Measurements from ENCODE around the gene KIF20A. TPM values are rescaled to one million over a fixed set of nuclear protein-coding genes. Genes with fewer than 3 reads are reported as not detected.
A peak's percentile ranks its signal among the peaks of the same experiment; 100 is the strongest.

Gene KIF20A
- total RNA-seq (0.47 TPM in 1 of 2 replicates, not detected in the other), polyA plus RNA-seq (0.07 and 0.13 TPM in 2 replicates), polyA minus RNA-seq (0.29 TPM in 1 of 2 replicates, not detected in the other)
- 0.44 TPM for total RNA-seq (2013)

- Histone ChIP-seq H3K9me3 (ENCODE audit: control extremely low read depth in 1 of 3, control insufficient read depth in 2 of 3, insufficient read depth in 1 of 3, low read length in 2 of 3) (no peaks in the 10 kb centered on the region), H3K4me3 (ENCODE audit: control extremely low read depth in 1 of 5, extremely low read depth in 1 of 5, insufficient read depth in 1 of 5, low read depth in 2 of 5, low read length in 4 of 5) (peak within 1 kb of the TSS; percentile 73 to 99 (median 87)), H3K4me2 (replicated peaks; ENCODE audit: low read depth, low read length, poor library complexity, severe bottlenecking) (peak within 1 kb of the TSS; percentile 85), H3K79me2 (ENCODE audit: control insufficient read depth, insufficient read depth, low read length) (peaks cover 37% of the 10 kb centered on the region), H3K4me1 (ENCODE audit: control insufficient read depth in 2 of 2, insufficient read depth in 2 of 2, low read length in 2 of 2) (peaks cover 11 to 18% of the 10 kb centered on the region in 2 donors), H3K36me3 (replicated peaks in 1 of 2; ENCODE audit: control extremely low read depth in 1 of 2, control insufficient read depth in 1 of 2, extremely low read depth in 1 of 2, insufficient read depth in 2 of 2, low read length in 1 of 2) (peaks cover 0 to under 1% of the 10 kb centered on the region in 2 experiments), H2AFZ (ENCODE audit: insufficient read depth, low read depth, low read length, poor library complexity, severe bottlenecking) (peak within 1 kb of the TSS; percentile 95), H4K20me1 (ENCODE audit: control insufficient read depth, insufficient read depth, low read length, poor library complexity, severe bottlenecking) (no peaks in the 10 kb centered on the region), H3K9ac (ENCODE audit: low read length) (peak within 1 kb of the TSS; percentile 92), H3K27ac (ENCODE audit: low read length in 2 of 2) (peak within 1 kb of the TSS; percentile 37 to 76), H3K27me3 (replicated peaks in 1 of 4; ENCODE audit: control extremely low read depth in 1 of 4, control insufficient read depth in 3 of 4, insufficient read depth in 4 of 4, low read length in 3 of 4) (no peaks in the 10 kb centered on the region)
- Mint-ChIP-seq H3K4me3 (peak within 1 kb of the TSS; percentile 76), H3K4me1 (peaks cover 9% of the 10 kb centered on the region), H3K27me3 (no peaks in the 10 kb centered on the region), H3K9me3 (ENCODE audit: insufficient read depth) (no peaks in the 10 kb centered on the region), H3K27ac (peak within 1 kb of the TSS; percentile 32)
- no peak for TF ChIP-seq EZH2 (IDR thresholded peaks at IDR 0.05; ENCODE audit: borderline replicate concordance, insufficient read depth, low read depth, low read length, poor library complexity, severe bottlenecking)
- TF ChIP-seq CTCF (IDR thresholded peaks at IDR 0.05) = no peak
- CTCF ChIA-PET = interaction anchor here (0.5 to 2.6 kb wide), 8 partner anchors 19 to 326 kb away, joined by 3 to 9 read pairs (median 4); partner anchors contain the start of gene KDM3B
- intact Hi-C loops (cut with micrococcal nuclease) = loop anchor here (1.0 to 2.0 kb wide), 7 partner anchors 35 to 365 kb away; partner anchors contain the start of genes CDC23, CDC25C, ETF1 and FAM13B
- 1% methylated on average over 36 of the region's 41 CpGs for WGBS (ENCODE audit: insufficient coverage)
- ATAC-seq (ENCODE audit: low read depth) (peak; percentile 93), DNase-seq (peak; percentile 93)
- POLR2A ChIA-PET = interaction anchor here (0.6 to 1.1 kb wide), 6 partner anchors 22 to 1930 kb away, joined by 3 to 6 read pairs (median 4); partner anchors contain the start of genes CDC25C, ETF1 and FAM53C
Measured at GRCh38 chr5:138178516-138179276, at the start of gene KIF20A, which contains the start of gene BRD8. KIF20A (plus strand) TSS chr5:138179112; CDS start chr5:138179681, 569 bp downstream. BRD8 (minus strand) TSS chr5:138178630; CDS start chr5:138178614, 16 bp downstream.

Measured in B cell (primary cell).